GM23248 (cell line): Measurements from ENCODE around the gene STH.

Experiments used
- EZH2 ChIP-seq: fragments of 200-600 bp; sonication (generic); IDR thresholded peaks from 2 replicates; pipeline ENCODE4 v1.6.1; 2018; ENCODE audit warnings: antibody characterized with exemption, mild to moderate bottlenecking; ENCODE audit not compliant: insufficient read depth, poor library complexity, severe bottlenecking
- EZH2phosphoT487 ChIP-seq: fragments of 200-600 bp; sonication (generic); IDR thresholded peaks from 2 replicates; pipeline ENCODE4 v1.6.1; 2018; ENCODE audit warnings: antibody characterized with exemption, moderate library complexity, mild to moderate bottlenecking, low read depth; ENCODE audit not compliant: insufficient read depth

GRCh38 chr17:46003907-46004748, 5.1 kb downstream of the STH start:
- TF ChIP-seq EZH2phosphoT487 (no peak), EZH2 (no peak)
